ENCODE data around the gene CYTH1. TPM values are rescaled to one million over a fixed set of nuclear protein-coding genes. Genes with fewer than 3 reads are reported as not detected.

The CYTH1 gene
- polyA plus RNA-seq, 1 of the 3 experiments (the other 2 are of a cell fraction): 23.8 TPM

DNA sequence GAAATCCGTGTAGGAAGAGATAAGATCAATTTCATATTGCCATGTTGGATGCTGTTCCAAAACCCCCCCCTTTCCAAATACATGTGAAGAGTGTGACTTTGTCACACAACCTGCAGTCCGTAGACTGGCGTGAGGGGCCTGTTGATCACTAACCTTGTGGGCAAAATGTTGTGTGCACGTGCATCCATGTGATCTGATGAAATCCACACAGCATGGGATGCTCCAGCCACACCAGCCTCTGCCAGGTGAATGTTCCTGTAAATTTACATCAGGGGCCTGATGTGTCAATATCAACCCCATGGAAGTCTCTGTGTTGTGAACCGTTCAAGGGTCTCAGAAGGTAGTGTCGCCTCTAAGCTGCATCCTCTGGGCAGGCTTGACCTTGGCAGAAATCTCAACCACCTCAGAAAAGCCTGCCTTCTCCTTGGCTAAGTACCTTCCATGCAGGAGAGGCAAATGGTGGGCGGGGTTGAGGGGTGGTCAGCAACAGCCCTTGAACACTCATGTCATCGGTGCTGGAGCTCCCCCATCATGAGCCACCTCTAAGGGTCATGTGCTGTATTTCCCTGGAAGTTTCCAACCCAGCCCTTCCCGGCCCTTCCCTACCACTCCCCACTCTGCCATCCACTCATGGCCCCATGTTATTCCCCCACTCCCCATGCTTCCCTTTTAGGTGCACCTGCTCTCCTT is 126.7 kb downstream of the CYTH1 start (continued):
- TF ChIP-seq, protein P1, sequence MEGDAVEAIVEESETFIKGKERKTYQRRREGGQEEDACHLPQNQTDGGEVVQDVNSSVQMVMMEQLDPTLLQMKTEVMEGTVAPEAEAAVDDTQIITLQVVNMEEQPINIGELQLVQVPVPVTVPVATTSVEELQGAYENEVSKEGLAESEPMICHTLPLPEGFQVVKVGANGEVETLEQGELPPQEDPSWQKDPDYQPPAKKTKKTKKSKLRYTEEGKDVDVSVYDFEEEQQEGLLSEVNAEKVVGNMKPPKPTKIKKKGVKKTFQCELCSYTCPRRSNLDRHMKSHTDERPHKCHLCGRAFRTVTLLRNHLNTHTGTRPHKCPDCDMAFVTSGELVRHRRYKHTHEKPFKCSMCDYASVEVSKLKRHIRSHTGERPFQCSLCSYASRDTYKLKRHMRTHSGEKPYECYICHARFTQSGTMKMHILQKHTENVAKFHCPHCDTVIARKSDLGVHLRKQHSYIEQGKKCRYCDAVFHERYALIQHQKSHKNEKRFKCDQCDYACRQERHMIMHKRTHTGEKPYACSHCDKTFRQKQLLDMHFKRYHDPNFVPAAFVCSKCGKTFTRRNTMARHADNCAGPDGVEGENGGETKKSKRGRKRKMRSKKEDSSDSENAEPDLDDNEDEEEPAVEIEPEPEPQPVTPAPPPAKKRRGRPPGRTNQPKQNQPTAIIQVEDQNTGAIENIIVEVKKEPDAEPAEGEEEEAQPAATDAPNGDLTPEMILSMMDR (IDR thresholded peaks at IDR 0.05): no peak
- TF ChIP-seq RXRA (IDR thresholded peaks at IDR 0.05; ENCODE audit: borderline replicate concordance, low read depth): no peak
- no peak for TF ChIP-seq JUND (IDR thresholded peaks at IDR 0.05)
- TF ChIP-seq NRF1 (IDR thresholded peaks at IDR 0.05; ENCODE audit: low read depth, low read length): no peak
- TF ChIP-seq, protein P2, sequence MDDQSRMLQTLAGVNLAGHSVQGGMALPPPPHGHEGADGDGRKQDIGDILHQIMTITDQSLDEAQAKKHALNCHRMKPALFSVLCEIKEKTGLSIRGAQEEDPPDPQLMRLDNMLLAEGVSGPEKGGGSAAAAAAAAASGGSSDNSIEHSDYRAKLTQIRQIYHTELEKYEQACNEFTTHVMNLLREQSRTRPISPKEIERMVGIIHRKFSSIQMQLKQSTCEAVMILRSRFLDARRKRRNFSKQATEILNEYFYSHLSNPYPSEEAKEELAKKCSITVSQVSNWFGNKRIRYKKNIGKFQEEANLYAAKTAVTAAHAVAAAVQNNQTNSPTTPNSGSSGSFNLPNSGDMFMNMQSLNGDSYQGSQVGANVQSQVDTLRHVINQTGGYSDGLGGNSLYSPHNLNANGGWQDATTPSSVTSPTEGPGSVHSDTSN (IDR thresholded peaks at IDR 0.05): no peak
- TF ChIP-seq CHD2 (IDR thresholded peaks at IDR 0.05; ENCODE audit: low read length, partially characterized antibody): no peak
- TF ChIP-seq TEAD4 (IDR thresholded peaks at IDR 0.05; ENCODE audit: borderline replicate concordance, insufficient read depth): no peak
- TF ChIP-seq RFX5 (IDR thresholded peaks at IDR 0.05; ENCODE audit: low read length): no peak

DNA sequence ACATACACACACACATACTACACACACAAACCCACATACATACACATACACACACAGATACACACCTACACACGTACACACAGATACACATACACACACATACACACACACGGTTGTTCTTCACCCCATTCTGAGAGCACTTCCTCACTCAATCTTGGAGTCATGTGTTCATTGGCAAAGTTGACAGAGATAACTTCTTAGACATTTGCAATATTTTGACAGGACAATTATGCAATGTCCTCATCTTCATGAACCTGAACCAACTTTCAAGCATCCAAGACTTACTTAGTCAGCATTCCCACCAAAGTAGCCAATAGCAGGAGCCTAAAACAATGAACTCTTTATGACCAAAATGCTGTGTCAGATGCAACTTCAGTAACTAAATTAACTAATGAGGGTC is 127.7 kb downstream of the CYTH1 start:
- WGBS (ENCODE audit: low lambda C conversion rate): 83% methylated on average over 2 of the region's 2 CpGs
- DNase-seq: no peak
- H3K4me2 ChIP-seq: no peak overlapping the region
- no peak overlapping the region for H2AFZ ChIP-seq (ENCODE audit: low read depth)
- no peak overlapping the region for H3K4me3 ChIP-seq (ENCODE audit: low read depth in 2 of 2, low read length in 1 of 2)
- no peaks in the 10 kb centered on the region for H3K9me3 ChIP-seq
- H4K20me1 ChIP-seq (ENCODE audit: insufficient read depth): no peaks in the 10 kb centered on the region
- no peaks in the 10 kb centered on the region for H3K79me2 ChIP-seq (ENCODE audit: insufficient read depth)
- ChIA-PET POLR2A (no interaction called here), CTCF (no interaction called here)
- no peaks in the 10 kb centered on the region for H3K4me1 ChIP-seq (ENCODE audit: control insufficient read depth in 1 of 2, insufficient read depth in 2 of 2, low read depth in 1 of 2, low read length in 1 of 2)
- H3K27me3 ChIP-seq (ENCODE audit: insufficient read depth): no peaks in the 10 kb centered on the region
- no peak overlapping the region for H3K9ac ChIP-seq
- no peak overlapping the region for H3K27ac ChIP-seq (ENCODE audit: low read depth in 2 of 2, low read length in 1 of 2)
- H3K9me2 ChIP-seq: no peaks in the 10 kb centered on the region
- no peaks in the 10 kb centered on the region for H3K36me3 ChIP-seq (replicated peaks in 1 of 2; ENCODE audit: control insufficient read depth in 1 of 2, insufficient read depth in 2 of 2, low read length in 1 of 2)
- H3F3A ChIP-seq (replicated peaks; ENCODE audit: insufficient read depth): peaks cover 8% of the 10 kb centered on the region
- TF ChIP-seq SMC3 (IDR thresholded peaks at IDR 0.05; ENCODE audit: low read depth, low read length): no peak
- TF ChIP-seq, protein P3, sequence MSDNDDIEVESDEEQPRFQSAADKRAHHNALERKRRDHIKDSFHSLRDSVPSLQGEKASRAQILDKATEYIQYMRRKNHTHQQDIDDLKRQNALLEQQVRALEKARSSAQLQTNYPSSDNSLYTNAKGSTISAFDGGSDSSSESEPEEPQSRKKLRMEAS (IDR thresholded peaks at IDR 0.05; ENCODE audit: low read depth): no peak
- TF ChIP-seq JUND (IDR thresholded peaks at IDR 0.05): no peak
- TF ChIP-seq, protein P4, sequence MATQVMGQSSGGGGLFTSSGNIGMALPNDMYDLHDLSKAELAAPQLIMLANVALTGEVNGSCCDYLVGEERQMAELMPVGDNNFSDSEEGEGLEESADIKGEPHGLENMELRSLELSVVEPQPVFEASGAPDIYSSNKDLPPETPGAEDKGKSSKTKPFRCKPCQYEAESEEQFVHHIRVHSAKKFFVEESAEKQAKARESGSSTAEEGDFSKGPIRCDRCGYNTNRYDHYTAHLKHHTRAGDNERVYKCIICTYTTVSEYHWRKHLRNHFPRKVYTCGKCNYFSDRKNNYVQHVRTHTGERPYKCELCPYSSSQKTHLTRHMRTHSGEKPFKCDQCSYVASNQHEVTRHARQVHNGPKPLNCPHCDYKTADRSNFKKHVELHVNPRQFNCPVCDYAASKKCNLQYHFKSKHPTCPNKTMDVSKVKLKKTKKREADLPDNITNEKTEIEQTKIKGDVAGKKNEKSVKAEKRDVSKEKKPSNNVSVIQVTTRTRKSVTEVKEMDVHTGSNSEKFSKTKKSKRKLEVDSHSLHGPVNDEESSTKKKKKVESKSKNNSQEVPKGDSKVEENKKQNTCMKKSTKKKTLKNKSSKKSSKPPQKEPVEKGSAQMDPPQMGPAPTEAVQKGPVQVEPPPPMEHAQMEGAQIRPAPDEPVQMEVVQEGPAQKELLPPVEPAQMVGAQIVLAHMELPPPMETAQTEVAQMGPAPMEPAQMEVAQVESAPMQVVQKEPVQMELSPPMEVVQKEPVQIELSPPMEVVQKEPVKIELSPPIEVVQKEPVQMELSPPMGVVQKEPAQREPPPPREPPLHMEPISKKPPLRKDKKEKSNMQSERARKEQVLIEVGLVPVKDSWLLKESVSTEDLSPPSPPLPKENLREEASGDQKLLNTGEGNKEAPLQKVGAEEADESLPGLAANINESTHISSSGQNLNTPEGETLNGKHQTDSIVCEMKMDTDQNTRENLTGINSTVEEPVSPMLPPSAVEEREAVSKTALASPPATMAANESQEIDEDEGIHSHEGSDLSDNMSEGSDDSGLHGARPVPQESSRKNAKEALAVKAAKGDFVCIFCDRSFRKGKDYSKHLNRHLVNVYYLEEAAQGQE (IDR thresholded peaks at IDR 0.05; ENCODE audit: low read depth, low read length): no peak
- TF ChIP-seq, protein P2 (IDR thresholded peaks at IDR 0.05): no peak
- TF ChIP-seq FOSL2 (IDR thresholded peaks at IDR 0.05; ENCODE audit: borderline replicate concordance, low read depth): no peak
- no peak for TF ChIP-seq TAF1 (IDR thresholded peaks at IDR 0.05; ENCODE audit: borderline replicate concordance, low read depth, low read length)
- no peak for TF ChIP-seq EZH2phosphoT487 (IDR thresholded peaks at IDR 0.05; ENCODE audit: borderline replicate concordance, low read depth)
- no peak for TF ChIP-seq EP300 (IDR thresholded peaks at IDR 0.05; ENCODE audit: borderline replicate concordance in 1 of 2, low read depth in 1 of 2, low read length in 1 of 2)
- TF ChIP-seq TCF12 (IDR thresholded peaks at IDR 0.05): no peak
- TF ChIP-seq, protein P5, sequence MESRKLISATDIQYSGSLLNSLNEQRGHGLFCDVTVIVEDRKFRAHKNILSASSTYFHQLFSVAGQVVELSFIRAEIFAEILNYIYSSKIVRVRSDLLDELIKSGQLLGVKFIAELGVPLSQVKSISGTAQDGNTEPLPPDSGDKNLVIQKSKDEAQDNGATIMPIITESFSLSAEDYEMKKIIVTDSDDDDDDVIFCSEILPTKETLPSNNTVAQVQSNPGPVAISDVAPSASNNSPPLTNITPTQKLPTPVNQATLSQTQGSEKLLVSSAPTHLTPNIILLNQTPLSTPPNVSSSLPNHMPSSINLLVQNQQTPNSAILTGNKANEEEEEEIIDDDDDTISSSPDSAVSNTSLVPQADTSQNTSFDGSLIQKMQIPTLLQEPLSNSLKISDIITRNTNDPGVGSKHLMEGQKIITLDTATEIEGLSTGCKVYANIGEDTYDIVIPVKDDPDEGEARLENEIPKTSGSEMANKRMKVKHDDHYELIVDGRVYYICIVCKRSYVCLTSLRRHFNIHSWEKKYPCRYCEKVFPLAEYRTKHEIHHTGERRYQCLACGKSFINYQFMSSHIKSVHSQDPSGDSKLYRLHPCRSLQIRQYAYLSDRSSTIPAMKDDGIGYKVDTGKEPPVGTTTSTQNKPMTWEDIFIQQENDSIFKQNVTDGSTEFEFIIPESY (IDR thresholded peaks at IDR 0.05; ENCODE audit: borderline replicate concordance, low read depth): no peak
- TF ChIP-seq, protein P6, sequence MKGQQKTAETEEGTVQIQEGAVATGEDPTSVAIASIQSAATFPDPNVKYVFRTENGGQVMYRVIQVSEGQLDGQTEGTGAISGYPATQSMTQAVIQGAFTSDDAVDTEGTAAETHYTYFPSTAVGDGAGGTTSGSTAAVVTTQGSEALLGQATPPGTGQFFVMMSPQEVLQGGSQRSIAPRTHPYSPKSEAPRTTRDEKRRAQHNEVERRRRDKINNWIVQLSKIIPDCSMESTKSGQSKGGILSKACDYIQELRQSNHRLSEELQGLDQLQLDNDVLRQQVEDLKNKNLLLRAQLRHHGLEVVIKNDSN (IDR thresholded peaks at IDR 0.05; ENCODE audit: borderline replicate concordance, low read depth): no peak
